Measurements from ENCODE around the gene LIMK1. TPM values are rescaled to one million over a fixed set of nuclear protein-coding genes. Genes with fewer than 3 reads are reported as not detected.

LIMK1 gene
- total and polyA plus RNA-seq, 3 donors from 2014 or later = 38.6 to 54.8 (median 42.4) TPM

- no peak for TF ChIP-seq POLR2A (IDR thresholded peaks at IDR 0.05)
- TF ChIP-seq CTCF (IDR thresholded peaks at IDR 0.05) = no peak
- H3K36me3 ChIP-seq (ENCODE audit: low read depth, missing control alignments) = no peaks in the 10 kb centered on the region
- intact Hi-C loops (cut with DNase I; ENCODE audit: low total_unique reads) = loop anchor here (10.0 kb wide), 1 partner anchor 336 kb away; no protein-coding TSS in a partner anchor
- H3K4me1 ChIP-seq = no peaks in the 10 kb centered on the region
- no peak overlapping the region for H3K4me3 ChIP-seq
- no peaks in the 10 kb centered on the region for H3K9me3 ChIP-seq
- H3K27ac ChIP-seq = no peak overlapping the region
- WGBS, 2 donors = 79 to 86% methylated on average over 8 to 20 of the region's 20 CpGs
- H3K27me3 ChIP-seq = no peaks in the 10 kb centered on the region
- no peak for DNase-seq
Measured at GRCh38 chr7:74068378-74069085, 15.1 kb upstream of the LIMK1 start.

GRCh38 chr7:74069086-74069541 lies 14.5 kb upstream of the LIMK1 start:
- no peak overlapping the region for H3K4me3 ChIP-seq
- no peak for DNase-seq
- no peaks in the 10 kb centered on the region for H3K9me3 ChIP-seq
- no peaks in the 10 kb centered on the region for H3K4me1 ChIP-seq
- H3K27me3 ChIP-seq = no peaks in the 10 kb centered on the region
- WGBS, 2 donors = 92 to 93% methylated on average over 15 to 16 of the region's 16 CpGs
- TF ChIP-seq POLR2A (IDR thresholded peaks at IDR 0.05) = no peak
- TF ChIP-seq CTCF (IDR thresholded peaks at IDR 0.05) = no peak
- H3K27ac ChIP-seq = no peak overlapping the region
- intact Hi-C loops (cut with DNase I; ENCODE audit: low total_unique reads) = loop anchor here (10.0 kb wide), 1 partner anchor 336 kb away; no protein-coding TSS in a partner anchor
- no peaks in the 10 kb centered on the region for H3K36me3 ChIP-seq (ENCODE audit: low read depth, missing control alignments)

- TF ChIP-seq CTCF (IDR thresholded peaks at IDR 0.05) (no peak), POLR2A (IDR thresholded peaks at IDR 0.05) (no peak)
- Histone ChIP-seq H3K4me1 (no peaks in the 10 kb centered on the region), H3K9me3 (no peaks in the 10 kb centered on the region), H3K27me3 (no peaks in the 10 kb centered on the region), H3K36me3 (ENCODE audit: low read depth, missing control alignments) (no peaks in the 10 kb centered on the region), H3K27ac (no peak overlapping the region), H3K4me3 (no peak overlapping the region)
- 75 to 76% methylated on average over 11 of the region's 11 CpGs for WGBS, 2 donors
- no peak for DNase-seq
- intact Hi-C loops (cut with DNase I; ENCODE audit: low total_unique reads) = loop anchor here (10.0 kb wide), 2 partner anchors 95 to 335 kb away; no protein-coding TSS in a partner anchor
Measured at GRCh38 chr7:74069790-74070618, 13.6 kb upstream of the LIMK1 start.

- Histone ChIP-seq H3K36me3 (ENCODE audit: low read depth, missing control alignments) (no peaks in the 10 kb centered on the region), H3K27ac (no peak overlapping the region), H3K9me3 (no peaks in the 10 kb centered on the region), H3K27me3 (no peaks in the 10 kb centered on the region), H3K4me3 (no peak overlapping the region), H3K4me1 (no peaks in the 10 kb centered on the region)
- intact Hi-C loops (cut with DNase I; ENCODE audit: low total_unique reads) = loop anchor here (10.0 kb wide), 1 partner anchor 94 kb away; no protein-coding TSS in a partner anchor
- no peak for DNase-seq
- 73 to 80% methylated on average over 6 of the region's 6 CpGs for WGBS, 2 donors
- TF ChIP-seq POLR2A (IDR thresholded peaks at IDR 0.05) = no peak
- TF ChIP-seq CTCF (IDR thresholded peaks at IDR 0.05) = no peak
Measured at GRCh38 chr7:74070619-74070921, 13.0 kb upstream of the LIMK1 start.

Data from testis (tissue), 3 donors.